K562 (cell line): Measurements from ENCODE around the gene MSL3. TPM values are rescaled to one million over a fixed set of nuclear protein-coding genes. Genes with fewer than 3 reads are reported as not detected.

Experiments
- ARID4B ChIP-seq: sonication (generic); formaldehyde crosslinking; IDR thresholded peaks from 2 replicates; pipeline ENCODE4 v1.8.0; 2022; ENCODE audit warnings: mild to moderate bottlenecking, missing genetic modification reagents
- CREB1 ChIP-seq, 2 experiments: sonication (generic) in 1 of 2; formaldehyde crosslinking in 1 of 2; IDR thresholded peaks; 2 replicates each; pipeline versions ENCODE4 v1.6.1 to v1.8.0; 2012 to 2022; ENCODE audit warnings: inconsistent platforms in 1 of 2, mild to moderate bottlenecking in 1 of 2, missing genetic modification reagents in 1 of 2, moderate library complexity in 1 of 2
- ETV6 ChIP-seq, 3 experiments: fragments of 150-350 bp in 1 of 3; sonication (generic) in 1 of 3; formaldehyde crosslinking in 1 of 3; IDR thresholded peaks; 2 replicates each; pipeline versions ENCODE4 v1.6.1 to v1.8.0; 2014 to 2022; ENCODE audit warnings: borderline replicate concordance in 2 of 3, low read depth in 2 of 3, antibody characterized with exemption in 1 of 3, low read length in 1 of 3, mild to moderate bottlenecking in 1 of 3, missing genetic modification reagents in 1 of 3
- FOXO4 ChIP-seq: fragments of 450-650 bp; formaldehyde crosslinking; IDR thresholded peaks from 2 replicates; pipeline ENCODE4 v1.4.0; 2020; ENCODE audit warnings: mild to moderate bottlenecking, moderate library complexity
- HCFC1 ChIP-seq: IDR thresholded peaks from 2 replicates; pipeline ENCODE4 v1.6.1; 2012; ENCODE audit warnings: low read depth, low read length, improper control_type of control experiment
- ID3 ChIP-seq, 2 experiments: fragments of 250-450 bp in 1 of 2; fragments of 450-650 bp in 1 of 2; sonication (Bioruptor Pico) in 1 of 2; IDR thresholded peaks; 2 replicates each; pipeline versions ENCODE4 v1.6.1 to v1.8.0; 2016 to 2021; ENCODE audit warnings: mild to moderate bottlenecking in 2 of 2, moderate library complexity in 2 of 2, missing compliant biosample characterization in 1 of 2, missing genetic modification characterization in 1 of 2
- JUN ChIP-seq, 2 experiments: sonication (generic) in 1 of 2; formaldehyde crosslinking in 1 of 2; IDR thresholded peaks; 2 replicates each; pipeline versions ENCODE4 v1.6.1 to v1.8.0; 2012 to 2022; ENCODE audit warnings: borderline replicate concordance in 2 of 2, mild to moderate bottlenecking in 2 of 2, improper control_type of control experiment in 1 of 2, low read depth in 1 of 2, low read length in 1 of 2, missing genetic modification reagents in 1 of 2
- NFIC ChIP-seq: fragments of 450-650 bp; IDR thresholded peaks from 2 replicates; pipeline ENCODE4 v1.6.1; 2017; ENCODE audit warnings: mild to moderate bottlenecking, inconsistent platforms
- NFXL1 ChIP-seq: fragments of 450-650 bp; formaldehyde crosslinking; IDR thresholded peaks from 2 replicates; pipeline ENCODE4 v1.4.0; 2021; ENCODE audit warnings: mild to moderate bottlenecking
- PYGO2 ChIP-seq: fragments of 450-650 bp; IDR thresholded peaks from 2 replicates; pipeline ENCODE4 v1.6.1; 2016; ENCODE audit warnings: mild to moderate bottlenecking, missing genetic modification characterization, moderate library complexity, missing compliant biosample characterization
- SETDB1 ChIP-seq: IDR thresholded peaks from one replicate; pipeline ENCODE4 v1.6.1; 2012; ENCODE audit warnings: low read length, control low read depth, inconsistent platforms
- SP2 ChIP-seq: IDR thresholded peaks from 2 replicates; pipeline ENCODE4 v1.6.1; 2011; ENCODE audit warnings: mild to moderate bottlenecking, low read depth, low read length, moderate library complexity; ENCODE audit not compliant: poor library complexity, severe bottlenecking; ENCODE audit errors: extremely low read depth
- ZBTB34 ChIP-seq: fragments of 250-450 bp; sonication (Bioruptor Pico); IDR thresholded peaks from 2 replicates; pipeline ENCODE4 v1.8.0; 2021; ENCODE audit warnings: mild to moderate bottlenecking, moderate library complexity
- ZNF184 ChIP-seq: sonication (generic); formaldehyde crosslinking; IDR thresholded peaks from 2 replicates; pipeline ENCODE4 v1.5.0; 2020; ENCODE audit warnings: missing genetic modification reagents
- ZNF589 ChIP-seq: fragments of 200-800 bp; sonication (Bioruptor generic); IDR thresholded peaks from 2 replicates; pipeline ENCODE4 v1.6.1; 2016; ENCODE audit warnings: low read depth, missing genetic modification characterization, missing compliant biosample characterization
- ZSCAN29 ChIP-seq: fragments of 450-650 bp; IDR thresholded peaks from 2 replicates; pipeline ENCODE4 v1.6.1; 2017
- polyA plus RNA-seq, 8 experiments: library from polyadenylated mRNA; depleted of rRNA in 4 of 8; stranded (reverse) in 5 of 8; unstranded in 3 of 8; fragments of >200 nt; fragmentation: Nextera tagmentation in 2 of 8; fragmentation: Illumina TruSeq in 1 of 8; extraction: Ambion mirVana in 2 of 8; extraction: Trizol in 1 of 8; gene quantifications; 2 replicates each; pipeline versions ENCODE4 v1.2.1 to v1.2.3, GENCODE V29; 2011 to 2014; ENCODE audit warnings: inconsistent platforms in 1 of 8, missing spikeins in 1 of 8
- total RNA-seq, 7 experiments: library from RNA; depleted of rRNA in 6 of 7; stranded (reverse); fragments of >200 nt in 6 of 7; fragmentation: Illumina TruSeq in 2 of 7; extraction: Trizol in 2 of 7; gene quantifications; 2 replicates each; pipeline versions ENCODE4 v1.2.1 to v1.2.3, GENCODE V29; 2011 to 2021; ENCODE audit warnings: low replicate concordance in 1 of 7

The MSL3 gene
- total and polyA plus RNA-seq, 9 of the 15 experiments (the other 6 are each of a cell fraction or from before 2014, with no cell fraction given), result 21.3 to 39.9 (median 27.1) TPM

- TF ChIP-seq ARID4B (CRISPR knock-in tag), result no peak
- TF ChIP-seq ZNF589 (CRISPR knock-in tag), result no peak
- no peak for TF ChIP-seq ZSCAN29
- no peak for TF ChIP-seq CREB1 (IDR thresholded peaks at IDR 0.05)
- no peak for TF ChIP-seq CREB1 (CRISPR knock-in tag; IDR thresholded peaks at IDR 0.05)
- no peak for TF ChIP-seq HCFC1
- TF ChIP-seq ID3 (CRISPR knock-in tag; IDR thresholded peaks at IDR 0.05), result no peak
- TF ChIP-seq ID3 (tag; IDR thresholded peaks at IDR 0.05), result 0 out of 2 replicates have a peak, but pooled peaks have one; percentile 33
- TF ChIP-seq PYGO2 (tag), result no peak
- TF ChIP-seq NFIC, result no peak
- TF ChIP-seq FOXO4 (CRISPR knock-in tag), result no peak
- no peak for TF ChIP-seq SETDB1
- no peak for TF ChIP-seq ZNF184 (CRISPR knock-in tag)
- no peak for TF ChIP-seq SP2
- no peak for TF ChIP-seq ZBTB34 (CRISPR knock-in tag)
- TF ChIP-seq NFXL1, result no peak
- TF ChIP-seq ETV6 (IDR thresholded peaks at IDR 0.05; ENCODE audit: borderline replicate concordance in 1 of 2, low read depth in 2 of 2, low read length in 1 of 2), result no peak
- no peak for TF ChIP-seq ETV6 (CRISPR knock-in tag; IDR thresholded peaks at IDR 0.05; ENCODE audit: borderline replicate concordance)
- no peak for TF ChIP-seq JUN (IDR thresholded peaks at IDR 0.05; ENCODE audit: borderline replicate concordance, low read depth, low read length)
- no peak for TF ChIP-seq JUN (CRISPR knock-in tag; IDR thresholded peaks at IDR 0.05; ENCODE audit: borderline replicate concordance)
Measured at GRCh38 chrX:11757719-11758399, at the start of gene MSL3 (continued).
